Iris pigment epithelial cell (primary cell): ENCODE measurements around the gene PDIA5.

Source experiments
- DNase-seq: peaks from one replicate; pipeline ENCODE4 v3.0.0-alpha.2; 2011; ENCODE audit warnings: low read depth

PDIA5 gene

GRCh38 chr3:123169492-123169929 is 102.7 kb downstream of the PDIA5 start:
- DNase-seq = peak; percentile 12

GRCh38 chr3:123169930-123170329 is 103.1 kb downstream of the PDIA5 start:
- no peak for DNase-seq

- no peak for DNase-seq
Measured at GRCh38 chr3:123180791-123181190, 114.0 kb downstream of the PDIA5 start.

GRCh38 chr3:123186695-123187094 is 119.9 kb downstream of the PDIA5 start:
- DNase-seq = no peak

- peak; percentile 34 for DNase-seq
Measured at GRCh38 chr3:123188058-123188457, 121.2 kb downstream of the PDIA5 start.

- no peak for DNase-seq
Measured at GRCh38 chr3:123193448-123194101, 126.8 kb downstream of the PDIA5 start.

GRCh38 chr3:123194552-123194951 is 127.7 kb downstream of the PDIA5 start:
- DNase-seq = peak; percentile 36

GRCh38 chr3:123198372-123198771 is 131.5 kb downstream of the PDIA5 start:
- no peak for DNase-seq

- no peak for DNase-seq
Measured at GRCh38 chr3:123201223-123201556, 134.4 kb downstream of the PDIA5 start.

- peak; percentile 95 for DNase-seq
Measured at GRCh38 chr3:123201557-123202427, 135.0 kb downstream of the PDIA5 start, which contains the start of gene SEC22A. Gene SEC22A, plus strand, starts transcription at chr3:123201943. Its CDS starts 7,275 bp downstream, at chr3:123209218.

- peak; percentile 15 for DNase-seq
Measured at GRCh38 chr3:123202451-123202850, 135.6 kb downstream of the PDIA5 start.
